HCT116 (cell line): ENCODE measurements around the gene DPP9. TPM values are rescaled to one million over a fixed set of nuclear protein-coding genes. Genes with fewer than 3 reads are reported as not detected.

Source experiments
- ATAC-seq: fragments of 200-7000 bp; cut with Tn5 transposase; 2 replicates; pipeline ENCODE4 v1.9.1; 2020; ENCODE audit warnings: mild to moderate bottlenecking, moderate library complexity
- BruUV-seq: library from RNA; stranded (reverse); fragments of 400-500 nt; replicated peaks from 2 replicates; lab custom pipeline; 2021; lab: Mats Ljungman, UMichigan
- CTCF ChIA-PET: fragments of 300-600 bp; sonication (Branson Sonifier 250); formaldehyde crosslinking; loops from one replicate; lab custom pipeline; 2021; ENCODE audit warnings: antibody characterized with exemption; lab: Charles Lee
- POLR2A ChIA-PET: fragments of 300-600, 350-600 bp; sonication (Branson Sonifier 250); formaldehyde crosslinking; loops from one replicate; lab custom pipeline; 2021; ENCODE audit warnings: antibody characterized with exemption; lab: Charles Lee
- RAD21 ChIA-PET, 2 experiments: fragments of 300-600 bp; sonication (Branson Sonifier 250); formaldehyde crosslinking; loops; one replicate each; lab custom pipeline; 2023; ENCODE audit warnings: low total read pairs in 2 of 2; ENCODE audit not compliant: uncharacterized antibody in 2 of 2, unreplicated experiment in 2 of 2, low non-redundant PET in 1 of 2; lab: Charles Lee
- DNase-seq: peaks from one replicate; pipeline ENCODE4 v3.0.0-alpha.2; 2010; ENCODE audit warnings: low read depth, low spot score
- H2AFZ ChIP-seq: fragments of 200-600 bp; shearing (Covaris generic), sonication (generic); 2 replicates; pipeline ENCODE4 v1.6.1; 2017; ENCODE audit warnings: low read depth, mixed run types, mixed read lengths, antibody characterized with exemption, low read length; ENCODE audit not compliant: poor library complexity, severe bottlenecking
- H3K27ac ChIP-seq: 2 replicates; pipeline ENCODE4 v1.5.1; 2012; ENCODE audit warnings: low read depth, low read length
- H3K27me3 ChIP-seq: fragments of 200-600 bp; sonication (generic); 2 replicates; pipeline ENCODE4 v1.6.1; 2016; ENCODE audit warnings: mixed run types, low read length, mixed read lengths; ENCODE audit not compliant: insufficient read depth
- H3K36me3 ChIP-seq, 2 experiments: fragments of 200-500 bp in 1 of 2; fragments of 200-600 bp in 1 of 2; sonication (Bioruptor generic) in 1 of 2; sonication (generic) in 1 of 2; 2 replicates each; pipeline versions ENCODE4 v1.5.1 to v1.6.1; 2014 to 2016; ENCODE audit warnings: low read length in 2 of 2, inconsistent platforms in 1 of 2, mixed read lengths in 1 of 2, mixed run types in 1 of 2; ENCODE audit not compliant: insufficient read depth in 2 of 2, control insufficient read depth in 1 of 2
- H3K4me1 ChIP-seq, 2 experiments: fragments of 200-600 bp in 1 of 2; sonication (generic) in 1 of 2; 2 replicates each; pipeline versions ENCODE4 v1.5.1 to v1.6.1; 2012 to 2017; ENCODE audit warnings: low read length in 2 of 2, inconsistent platforms in 1 of 2, mild to moderate bottlenecking in 1 of 2, mixed read lengths in 1 of 2, mixed run types in 1 of 2, moderate library complexity in 1 of 2; ENCODE audit not compliant: insufficient read depth in 2 of 2, control insufficient read depth in 1 of 2
- H3K4me2 ChIP-seq: fragments of 200-600 bp; sonication (generic); 2 replicates; pipeline ENCODE4 v1.6.1; 2017; ENCODE audit warnings: mixed run types, low read length, mixed read lengths
- H3K4me3 ChIP-seq, 2 experiments: fragments of 200-600 bp in 1 of 2; sonication (generic) in 1 of 2; replicated peaks in 1 of 2; 2 replicates each; pipeline ENCODE4 v1.5.1; 2011 to 2016; ENCODE audit warnings: low read length in 2 of 2, control low read depth in 1 of 2, low read depth in 1 of 2, mild to moderate bottlenecking in 1 of 2, mixed read lengths in 1 of 2, mixed run types in 1 of 2
- H3K79me2 ChIP-seq: fragments of 200-600 bp; sonication (generic); 2 replicates; pipeline ENCODE4 v1.6.1; 2017; ENCODE audit warnings: mild to moderate bottlenecking, mixed run types, low read length, moderate library complexity, mixed read lengths; ENCODE audit not compliant: insufficient read depth
- H3K9ac ChIP-seq: fragments of 200-600 bp; sonication (generic); 2 replicates; pipeline ENCODE4 v1.6.1; 2016; ENCODE audit warnings: low read length, mixed read lengths
- H3K9me2 ChIP-seq: fragments of 200-600 bp; sonication (generic), shearing (Covaris generic); 2 replicates; pipeline ENCODE4 v1.6.1; 2017; ENCODE audit warnings: mixed run types, mild to moderate bottlenecking, moderate library complexity; ENCODE audit not compliant: insufficient read depth
- H3K9me3 ChIP-seq, 2 experiments: fragments of 200-500 bp in 1 of 2; fragments of 200-600 bp in 1 of 2; sonication (Bioruptor generic) in 1 of 2; sonication (generic) in 1 of 2; 2 replicates each; pipeline ENCODE4 v1.6.1; 2014 to 2017; ENCODE audit warnings: low read length in 2 of 2, mixed read lengths in 2 of 2, inconsistent platforms in 1 of 2, low read depth in 1 of 2, mild to moderate bottlenecking in 1 of 2, mixed run types in 1 of 2, moderate library complexity in 1 of 2; ENCODE audit not compliant: control insufficient read depth in 1 of 2, insufficient read depth in 1 of 2
- H4K20me1 ChIP-seq: fragments of 200-600 bp; sonication (generic), shearing (Covaris generic); 2 replicates; pipeline ENCODE4 v1.6.1; 2017; ENCODE audit warnings: mixed run types, mild to moderate bottlenecking, moderate library complexity; ENCODE audit not compliant: insufficient read depth
- CEBPB ChIP-seq: IDR thresholded peaks from 2 replicates; pipeline ENCODE4 v1.6.1; 2012; ENCODE audit warnings: low read depth
- CTCF ChIP-seq, 3 experiments: fragments of 200-600 bp in 1 of 3; sonication (generic) in 1 of 3; IDR thresholded peaks in 2 of 3; conservative IDR thresholded peaks in 1 of 3; 2 replicates each; pipeline ENCODE4 v1.5.1; 2012 to 2017; ENCODE audit warnings: low read depth in 2 of 3, low read length in 2 of 3, antibody characterized with exemption in 1 of 3, borderline replicate concordance in 1 of 3, control low read depth in 1 of 3, mild to moderate bottlenecking in 1 of 3, mixed read lengths in 1 of 3, mixed run types in 1 of 3, moderate library complexity in 1 of 3; ENCODE audit not compliant: insufficient read depth in 1 of 3
- ELF1 ChIP-seq: IDR thresholded peaks from 2 replicates; pipeline ENCODE4 v1.6.1; 2012; ENCODE audit warnings: low read depth, borderline replicate concordance
- EZH2 ChIP-seq: fragments of 200-600 bp; sonication (generic); IDR thresholded peaks from 2 replicates; pipeline ENCODE4 v1.6.1; 2017; ENCODE audit warnings: antibody characterized with exemption, mixed run types
- TCF7L2 ChIP-seq: IDR thresholded peaks from 2 replicates; pipeline ENCODE4 v1.7.0; 2011; ENCODE audit warnings: borderline replicate concordance, inconsistent platforms; ENCODE audit not compliant: insufficient read depth, insufficient read length; ENCODE audit errors: extremely low read depth
- ZFX ChIP-seq: fragments of 450-650 bp; IDR thresholded peaks from 2 replicates; pipeline ENCODE4 v1.6.1; 2017
- ZNF274 ChIP-seq: fragments of 200-500 bp; sonication (Bioruptor generic); IDR thresholded peaks from 2 replicates; pipeline ENCODE4 v1.6.1; 2014; ENCODE audit warnings: mild to moderate bottlenecking, low read depth, low read length, inconsistent platforms
- intact Hi-C: fragments of 100-400 bp; cut with micrococcal nuclease; formaldehyde crosslinking; loops from 2 replicates; pipeline ENCODE4 v1.10.0; 2022
- total RNA-seq: library from RNA; stranded (reverse); gene quantifications from one replicate; pipeline ENCODE4 v1.2.1, GENCODE V29; 2021; ENCODE audit not compliant: unreplicated experiment
- TF ChIP-seq, protein P1 (sequence below): IDR thresholded peaks from 2 replicates; pipeline ENCODE4 v1.6.1; 2012
- TF ChIP-seq, protein P2 (sequence below): IDR thresholded peaks from 2 replicates; pipeline ENCODE4 v1.6.1; 2012

The DPP9 gene
- total RNA-seq, 1 experiment from 2014 or later, result 67.6 TPM

- H3K4me3 ChIP-seq, result no peak overlapping the region
- BruUV-seq, result no TSS peak
- H4K20me1 ChIP-seq, result no peaks in the 10 kb centered on the region
- ATAC-seq (no peak), DNase-seq (no peak)
- H3K27me3 ChIP-seq, result no peaks in the 10 kb centered on the region
- CTCF ChIA-PET, result no interaction called here
- H3K9ac ChIP-seq, result no peak overlapping the region
- RAD21 ChIA-PET, result no interaction called here
- no peaks in the 10 kb centered on the region for H3K9me3 ChIP-seq
- intact Hi-C loops, result no loop called here
- no peaks in the 10 kb centered on the region for H3K4me1 ChIP-seq
- no peak overlapping the region for H3K4me2 ChIP-seq
- H3K9me2 ChIP-seq, result no peaks in the 10 kb centered on the region
- POLR2A ChIA-PET, result no interaction called here
- peaks cover 7% of the 10 kb centered on the region; the same call in 1 of the 2 replicates for H3K79me2 ChIP-seq
- TF ChIP-seq, protein P1, sequence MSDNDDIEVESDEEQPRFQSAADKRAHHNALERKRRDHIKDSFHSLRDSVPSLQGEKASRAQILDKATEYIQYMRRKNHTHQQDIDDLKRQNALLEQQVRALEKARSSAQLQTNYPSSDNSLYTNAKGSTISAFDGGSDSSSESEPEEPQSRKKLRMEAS, result no peak
- no peak for TF ChIP-seq EZH2
- TF ChIP-seq, protein P2, sequence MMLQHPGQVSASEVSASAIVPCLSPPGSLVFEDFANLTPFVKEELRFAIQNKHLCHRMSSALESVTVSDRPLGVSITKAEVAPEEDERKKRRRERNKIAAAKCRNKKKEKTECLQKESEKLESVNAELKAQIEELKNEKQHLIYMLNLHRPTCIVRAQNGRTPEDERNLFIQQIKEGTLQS, result no peak
- no peak for TF ChIP-seq ELF1
- no peak for TF ChIP-seq CTCF (IDR thresholded peaks at IDR 0.05 in 2 of 3, conservative IDR thresholded peaks at IDR 0.05 in 1 of 3; ENCODE audit: borderline replicate concordance in 1 of 3, insufficient read depth in 1 of 3, low read depth in 2 of 3, low read length in 2 of 3)
- TF ChIP-seq ZNF274, result no peak
- no peak for TF ChIP-seq CEBPB
- no peak for TF ChIP-seq ZFX
- no peak for TF ChIP-seq TCF7L2
- H2AFZ ChIP-seq, result no peak overlapping the region
- no peak overlapping the region for H3K27ac ChIP-seq
- peaks cover 6 to 17% of the 10 kb centered on the region in 2 experiments; a peak in 3 of 4 replicates for H3K36me3 ChIP-seq
Observed at GRCh38 chr19:4653793-4654436, 69.7 kb downstream of the DPP9 start.
